H1 (cell line): ENCODE measurements around the gene PRCD.

Experiments used
- ATF2 ChIP-seq: IDR thresholded peaks from 2 replicates; pipeline ENCODE4 v1.6.1; 2012; ENCODE audit warnings: low read length, inconsistent platforms
- CEBPB ChIP-seq: IDR thresholded peaks from 2 replicates; pipeline ENCODE4 v1.6.1; 2012; ENCODE audit warnings: low read depth, low read length
- CTCF ChIP-seq, 3 experiments: IDR thresholded peaks; 1 replicate in 2 of 3; 2 replicates in 1 of 3; pipeline versions ENCODE4 v1.5.1 to v1.6.1; 2011; ENCODE audit warnings: low read length in 3 of 3, mild to moderate bottlenecking in 3 of 3, inconsistent platforms in 2 of 3, low read depth in 1 of 3, moderate library complexity in 1 of 3; ENCODE audit not compliant: insufficient read depth in 1 of 3; ENCODE audit errors: control extremely low read depth in 1 of 3
- EZH2 ChIP-seq: fragments of 200-600 bp; sonication (generic); IDR thresholded peaks from 2 replicates; pipeline ENCODE4 v1.7.1; 2012; ENCODE audit warnings: low read depth, mild to moderate bottlenecking, moderate library complexity, low read length, inconsistent platforms; ENCODE audit not compliant: severe bottlenecking
- MAX ChIP-seq: IDR thresholded peaks from 2 replicates; pipeline ENCODE4 v1.6.1; 2012; ENCODE audit warnings: inconsistent platforms
- PHF8 ChIP-seq: fragments of 200-600 bp; sonication (generic); conservative IDR thresholded peaks from 2 replicates; pipeline ENCODE4 v1.7.1; 2012; ENCODE audit warnings: low read depth, mild to moderate bottlenecking, inconsistent platforms, low read length, moderate library complexity
- SP1 ChIP-seq: IDR thresholded peaks from 2 replicates; pipeline ENCODE4 v1.6.1; 2011; ENCODE audit warnings: low read depth, low read length

GRCh38 chr17:76551685-76552084 lies 11.8 kb downstream of the PRCD start:
- TF ChIP-seq CTCF (IDR thresholded peaks at IDR 0.05; ENCODE audit: control extremely low read depth in 1 of 3, insufficient read depth in 1 of 3, low read depth in 1 of 3, low read length in 3 of 3) (no peak), ATF2 (no peak), EZH2 (no peak), SP1 (no peak), MAX (no peak), PHF8 (no peak), CEBPB (no peak)
